ENCODE results near the gene ENOSF1. TPM values are rescaled to one million over a fixed set of nuclear protein-coding genes. Genes with fewer than 3 reads are reported as not detected.
A peak's percentile ranks its signal among the peaks of the same experiment; 100 is the strongest.

ENOSF1 gene
- total RNA-seq, 5 donors from 2014 or later (not counting 1 experiment from before 2014, with no cell fraction given): 70.8 to 97.6 (median 75.8) TPM

DNA sequence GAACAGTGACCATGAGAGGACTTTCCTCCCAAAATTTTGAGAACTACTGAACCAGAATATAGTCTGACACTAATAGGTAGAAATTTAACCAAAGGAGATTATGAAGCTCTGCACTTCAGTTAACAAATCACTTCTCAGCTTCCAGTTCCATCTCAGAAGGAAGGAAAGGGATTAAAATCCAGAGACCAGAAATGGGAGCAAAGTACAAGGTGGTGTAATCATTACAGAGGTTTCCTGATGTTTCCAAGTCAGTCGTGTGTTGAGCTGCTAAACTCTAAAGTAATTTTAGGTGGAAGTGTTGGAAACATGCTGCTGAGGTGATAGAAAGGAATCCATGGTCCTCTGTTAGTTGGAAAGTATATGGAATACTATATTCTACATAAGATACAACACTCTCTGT is 44.2 kb downstream of the ENOSF1 start:
- no peak for DNase-seq
- Mint-ChIP-seq H3K4me3 (no peak overlapping the region), H3K27me3 (no peaks in the 10 kb centered on the region), H3K36me3 (peaks cover 31% of the 10 kb centered on the region), H3K27ac (no peak overlapping the region), H3K9me3 (peaks cover 0 to 4% (median 4%) of the 10 kb centered on the region in 3 donors), H3K4me1 (no peaks in the 10 kb centered on the region)
- ATAC-seq (replicated peaks in 1 of 4): no peak
- no CpG with 5 or more reads among the region's 1 CpG for WGBS (ENCODE audit: insufficient coverage)
- H3K9me3 ChIP-seq: no peaks in the 10 kb centered on the region
- H3K27ac ChIP-seq (ENCODE audit: low read length): no peak overlapping the region
- no peak overlapping the region for H3K4me3 ChIP-seq (ENCODE audit: control insufficient read depth in 1 of 2, extremely low read depth in 1 of 2, low read length in 1 of 2)
- H3K4me1 ChIP-seq (ENCODE audit: control insufficient read depth in 1 of 2, extremely low read depth in 1 of 2, insufficient read depth in 2 of 2, low read length in 2 of 2): no peaks in the 10 kb centered on the region
- CTCF ChIA-PET: interaction anchor here in 1 of 2 donors (0.7 kb wide), 2 partner anchors 43 to 176 kb away, joined by 3 read pairs; no protein-coding TSS in a partner anchor
- H3K36me3 ChIP-seq (ENCODE audit: control insufficient read depth in 2 of 2, extremely low read depth in 1 of 2, insufficient read depth in 1 of 2, low read length in 1 of 2): peaks cover 7 to 23% of the 10 kb centered on the region in 2 donors
- no peaks in the 10 kb centered on the region for H3K27me3 ChIP-seq (replicated peaks in 1 of 2; ENCODE audit: control insufficient read depth in 2 of 2, extremely low read depth in 1 of 2, insufficient read depth in 2 of 2, low read length in 1 of 2)
- POLR2A ChIA-PET: interaction anchor here in 1 of 2 donors (1.1 kb wide), 1 partner anchor 13 kb away, joined by 4 read pairs; no protein-coding TSS in a partner anchor

DNA sequence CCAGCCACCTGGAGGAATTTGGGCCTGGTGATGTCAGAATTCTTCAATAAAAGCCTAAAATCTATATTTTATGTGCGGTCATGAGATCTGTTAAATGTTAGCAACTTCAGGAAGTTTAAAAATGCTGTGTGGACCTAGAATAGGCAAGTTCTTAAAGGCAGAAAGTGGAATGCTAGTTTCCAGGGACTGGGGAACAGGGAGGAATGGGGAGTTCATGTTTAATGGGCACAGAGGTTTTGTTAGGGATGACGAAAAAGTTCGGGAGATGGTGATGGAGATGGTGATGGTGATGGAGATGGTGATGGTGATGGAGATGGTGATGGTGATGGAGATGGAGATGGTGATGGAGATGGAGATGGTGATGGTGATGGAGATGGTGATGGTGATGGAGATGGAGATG is 45.8 kb downstream of the ENOSF1 start:
- H3K27ac Mint-ChIP-seq: no peak overlapping the region
- no peaks in the 10 kb centered on the region for H3K4me1 Mint-ChIP-seq
- ChIA-PET CTCF (no interaction called here), POLR2A (no interaction called here)
- no peaks in the 10 kb centered on the region for H3K27me3 Mint-ChIP-seq
- 97% methylated on average over 3 of the region's 3 CpGs for WGBS (ENCODE audit: insufficient coverage)
- Histone ChIP-seq H3K27ac (ENCODE audit: low read length) (no peak overlapping the region), H3K4me1 (ENCODE audit: control insufficient read depth in 1 of 2, extremely low read depth in 1 of 2, insufficient read depth in 2 of 2, low read length in 2 of 2) (no peaks in the 10 kb centered on the region), H3K36me3 (ENCODE audit: control insufficient read depth in 2 of 2, extremely low read depth in 1 of 2, insufficient read depth in 1 of 2, low read length in 1 of 2) (peaks cover 7 to 12% of the 10 kb centered on the region in 2 donors), H3K27me3 (replicated peaks in 1 of 2; ENCODE audit: control insufficient read depth in 2 of 2, extremely low read depth in 1 of 2, insufficient read depth in 2 of 2, low read length in 1 of 2) (peaks cover 0 to 3% of the 10 kb centered on the region in 2 experiments), H3K4me3 (ENCODE audit: control insufficient read depth in 1 of 2, extremely low read depth in 1 of 2, low read length in 1 of 2) (no peak overlapping the region), H3K9me3 (no peaks in the 10 kb centered on the region)
- peaks cover 0 to 6% (median 4%) of the 10 kb centered on the region in 3 donors for H3K9me3 Mint-ChIP-seq
- no peak overlapping the region for H3K4me3 Mint-ChIP-seq
- ATAC-seq (replicated peaks in 1 of 4) (no peak), DNase-seq (no peak)
- H3K36me3 Mint-ChIP-seq: peaks cover 25% of the 10 kb centered on the region

DNA sequence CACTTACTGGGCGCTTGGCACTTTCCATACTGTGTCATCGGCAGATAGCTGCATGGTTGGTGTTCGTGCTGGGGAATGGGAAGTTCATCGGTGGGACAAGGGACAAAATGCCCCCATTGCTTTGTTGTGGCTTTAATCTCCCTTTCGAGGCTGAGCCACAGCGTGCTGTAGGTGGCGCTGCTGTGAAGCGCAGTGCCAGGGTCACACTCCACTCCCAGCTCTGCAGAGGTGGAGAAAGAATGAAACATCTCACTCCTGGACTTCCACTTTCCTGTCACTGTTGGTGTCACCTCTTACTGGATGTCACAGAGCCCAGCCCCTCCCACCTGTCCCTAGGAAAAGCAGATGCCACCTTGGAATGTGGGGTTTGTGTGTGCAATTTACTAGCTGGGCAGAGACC is 46.3 kb downstream of the ENOSF1 start:
- H3K27ac Mint-ChIP-seq: no peak overlapping the region

DNA sequence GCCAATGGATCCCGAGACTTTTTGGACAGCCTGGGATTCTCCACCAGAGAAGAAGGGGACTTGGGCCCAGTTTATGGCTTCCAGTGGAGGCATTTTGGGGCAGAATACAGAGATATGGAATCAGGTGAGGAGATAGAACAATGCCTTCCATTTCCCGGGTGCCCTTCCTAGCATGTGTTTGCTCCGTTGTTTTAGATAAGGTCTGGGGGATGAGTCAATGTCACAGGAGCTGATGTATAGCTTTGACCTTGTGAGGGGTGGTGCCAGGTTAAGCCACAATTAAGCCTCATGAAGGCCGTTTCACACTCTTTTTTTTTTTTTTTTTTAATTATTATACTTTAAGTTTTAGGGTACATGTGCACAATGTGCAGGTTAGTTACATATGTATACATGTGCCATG is 50.2 kb downstream of the ENOSF1 start:
- Histone ChIP-seq H3K9me3 (no peaks in the 10 kb centered on the region), H3K4me3 (ENCODE audit: control insufficient read depth in 1 of 2, extremely low read depth in 1 of 2, low read length in 1 of 2) (no peak overlapping the region), H3K36me3 (ENCODE audit: control insufficient read depth in 2 of 2, extremely low read depth in 1 of 2, insufficient read depth in 1 of 2, low read length in 1 of 2) (no peaks in the 10 kb centered on the region), H3K27ac (ENCODE audit: low read length) (no peak overlapping the region), H3K4me1 (ENCODE audit: control insufficient read depth in 1 of 2, extremely low read depth in 1 of 2, insufficient read depth in 2 of 2, low read length in 2 of 2) (peaks cover 3 to 11% of the 10 kb centered on the region in 2 experiments), H3K27me3 (replicated peaks in 1 of 2; ENCODE audit: control insufficient read depth in 2 of 2, extremely low read depth in 1 of 2, insufficient read depth in 2 of 2, low read length in 1 of 2) (peaks cover 0 to 26% of the 10 kb centered on the region in 2 experiments)
- DNase-seq (no peak), ATAC-seq (replicated peaks in 1 of 4) (no peak)
- H3K27me3 Mint-ChIP-seq: peaks cover 10 to 16% of the 10 kb centered on the region in 2 donors
- POLR2A ChIA-PET: no interaction called here
- H3K36me3 Mint-ChIP-seq: no peaks in the 10 kb centered on the region
- H3K4me1 Mint-ChIP-seq: peaks cover 0 to 15% (median 12%) of the 10 kb centered on the region in 3 donors
- 100% methylated on average over 3 of the region's 4 CpGs for WGBS (ENCODE audit: insufficient coverage)
- peaks cover 0 to 6% (median 0%) of the 10 kb centered on the region in 3 donors for H3K9me3 Mint-ChIP-seq
- H3K4me3 Mint-ChIP-seq: no peak overlapping the region
- no peak overlapping the region for H3K27ac Mint-ChIP-seq
- CTCF ChIA-PET: no interaction called here

More for the DNA sequence above, 46.3 kb downstream of the ENOSF1 start:
- POLR2A ChIA-PET: no interaction called here
- Mint-ChIP-seq H3K27me3 (no peaks in the 10 kb centered on the region), H3K9me3 (peaks cover 0 to 9% (median 4%) of the 10 kb centered on the region in 3 donors), H3K4me3 (no peak overlapping the region), H3K36me3 (peaks cover 21% of the 10 kb centered on the region), H3K4me1 (no peaks in the 10 kb centered on the region)
- H3K4me1 ChIP-seq (ENCODE audit: control insufficient read depth in 1 of 2, extremely low read depth in 1 of 2, insufficient read depth in 2 of 2, low read length in 2 of 2): no peaks in the 10 kb centered on the region
- CTCF ChIA-PET: no interaction called here
- peaks cover 0 to 3% of the 10 kb centered on the region in 2 experiments for H3K27me3 ChIP-seq (replicated peaks in 1 of 2; ENCODE audit: control insufficient read depth in 2 of 2, extremely low read depth in 1 of 2, insufficient read depth in 2 of 2, low read length in 1 of 2)
- no peak for DNase-seq
- no peak overlapping the region for H3K27ac ChIP-seq (ENCODE audit: low read length)
- H3K4me3 ChIP-seq (ENCODE audit: control insufficient read depth in 1 of 2, extremely low read depth in 1 of 2, low read length in 1 of 2): no peak overlapping the region
- no peaks in the 10 kb centered on the region for H3K9me3 ChIP-seq
- peaks cover 7 to 9% of the 10 kb centered on the region in 2 donors for H3K36me3 ChIP-seq (ENCODE audit: control insufficient read depth in 2 of 2, extremely low read depth in 1 of 2, insufficient read depth in 1 of 2, low read length in 1 of 2)
- no peak for ATAC-seq (replicated peaks in 1 of 4)
- WGBS (ENCODE audit: insufficient coverage): 91% methylated on average over 5 of the region's 8 CpGs

DNA sequence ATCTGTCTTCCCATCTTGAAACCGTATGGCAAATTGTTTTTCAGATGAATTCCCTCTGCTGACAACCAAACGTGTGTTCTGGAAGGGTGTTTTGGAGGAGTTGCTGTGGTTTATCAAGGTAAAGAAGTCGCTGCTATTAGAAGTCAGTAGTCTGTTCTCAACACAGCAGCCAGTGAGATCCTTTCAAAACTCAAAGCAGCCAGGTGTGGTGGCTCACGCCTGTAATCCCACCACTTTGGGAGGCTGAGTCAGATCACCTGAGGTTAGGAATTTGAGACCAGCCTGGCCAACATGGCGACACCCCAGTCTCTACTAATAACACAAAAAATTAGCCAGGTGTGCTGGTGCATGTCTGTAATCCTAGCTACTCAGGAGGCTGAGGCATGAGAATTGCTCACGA is 52.8 kb downstream of the ENOSF1 start:
- 100% methylated on average over 3 of the region's 6 CpGs for WGBS (ENCODE audit: insufficient coverage)
- peaks cover 0 to 18% (median 15%) of the 10 kb centered on the region in 3 donors for H3K4me1 Mint-ChIP-seq
- DNase-seq: no peak
- POLR2A ChIA-PET: no interaction called here
- Histone ChIP-seq H3K27me3 (replicated peaks in 1 of 2; ENCODE audit: control insufficient read depth in 2 of 2, extremely low read depth in 1 of 2, insufficient read depth in 2 of 2, low read length in 1 of 2) (peaks cover 0 to 48% of the 10 kb centered on the region in 2 experiments), H3K9me3 (no peaks in the 10 kb centered on the region), H3K36me3 (ENCODE audit: control insufficient read depth in 2 of 2, extremely low read depth in 1 of 2, insufficient read depth in 1 of 2, low read length in 1 of 2) (no peaks in the 10 kb centered on the region), H3K27ac (ENCODE audit: low read length) (no peak overlapping the region), H3K4me1 (ENCODE audit: control insufficient read depth in 1 of 2, extremely low read depth in 1 of 2, insufficient read depth in 2 of 2, low read length in 2 of 2) (peaks cover 3 to 15% of the 10 kb centered on the region in 2 experiments), H3K4me3 (ENCODE audit: control insufficient read depth in 1 of 2, extremely low read depth in 1 of 2, low read length in 1 of 2) (no peak overlapping the region)
- no peak for ATAC-seq (replicated peaks in 1 of 4)
- H3K36me3 Mint-ChIP-seq: no peaks in the 10 kb centered on the region
- H3K27ac Mint-ChIP-seq: no peak overlapping the region
- H3K9me3 Mint-ChIP-seq: peaks cover 0 to 6% (median 0%) of the 10 kb centered on the region in 3 donors
- CTCF ChIA-PET: no interaction called here
- peak overlapping the region; percentile 75 to 85 (median 79) for H3K4me3 Mint-ChIP-seq
- H3K27me3 Mint-ChIP-seq: peaks cover 23 to 34% of the 10 kb centered on the region in 2 donors

DNA sequence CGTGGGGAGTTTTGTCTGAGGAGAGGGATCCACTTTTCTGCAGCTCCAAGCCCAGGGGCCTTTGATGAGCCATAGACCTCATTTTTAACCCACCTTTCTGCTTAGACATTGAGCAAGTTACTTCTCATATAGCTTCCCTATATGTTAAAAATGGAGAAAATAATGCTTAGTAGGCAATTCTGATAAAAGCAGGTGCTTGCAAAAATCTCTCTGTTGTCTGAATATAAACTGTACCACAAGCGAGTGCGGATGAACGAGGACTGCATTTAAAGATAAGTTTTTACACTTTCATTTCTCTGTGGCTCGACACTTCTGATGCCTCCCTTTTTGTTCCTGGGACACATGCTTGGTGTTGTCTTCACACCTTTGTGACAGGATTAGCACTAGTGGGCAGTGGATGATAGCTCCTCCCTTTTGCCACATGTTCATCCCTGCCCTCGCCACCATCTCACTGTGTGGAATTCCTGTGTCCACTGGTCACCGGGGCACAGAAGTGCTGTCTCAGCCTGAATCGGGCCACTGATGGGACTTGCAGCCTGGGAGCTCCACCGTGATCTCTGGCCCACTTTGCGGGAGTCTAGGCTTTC is 53.4 kb downstream of the ENOSF1 start:
- peaks cover 0 to 6% (median 0%) of the 10 kb centered on the region in 3 donors for H3K9me3 Mint-ChIP-seq
- H3K4me3 ChIP-seq (ENCODE audit: control insufficient read depth in 1 of 2, extremely low read depth in 1 of 2, low read length in 1 of 2): peak overlapping the region; percentile 57 to 86
- peak overlapping the region; percentile 75 to 85 (median 79) for H3K4me3 Mint-ChIP-seq
- ChIA-PET CTCF (no interaction called here), POLR2A (no interaction called here)
- WGBS (ENCODE audit: insufficient coverage): 69% methylated on average over 8 of the region's 10 CpGs
- no peak overlapping the region for H3K27ac ChIP-seq (ENCODE audit: low read length)
- no peak overlapping the region for H3K27ac Mint-ChIP-seq
- no peaks in the 10 kb centered on the region for H3K36me3 Mint-ChIP-seq
- peaks cover 28 to 34% of the 10 kb centered on the region in 2 donors for H3K27me3 Mint-ChIP-seq
- DNase-seq (no peak), ATAC-seq (replicated peaks in 1 of 4) (no peak)
- H3K4me1 Mint-ChIP-seq: peaks cover 0 to 18% (median 15%) of the 10 kb centered on the region in 3 donors
- H3K9me3 ChIP-seq: no peaks in the 10 kb centered on the region
- H3K36me3 ChIP-seq (ENCODE audit: control insufficient read depth in 2 of 2, extremely low read depth in 1 of 2, insufficient read depth in 1 of 2, low read length in 1 of 2): no peaks in the 10 kb centered on the region
- H3K27me3 ChIP-seq (replicated peaks in 1 of 2; ENCODE audit: control insufficient read depth in 2 of 2, extremely low read depth in 1 of 2, insufficient read depth in 2 of 2, low read length in 1 of 2): peaks cover 0 to 54% of the 10 kb centered on the region in 2 experiments
- peaks cover 3 to 15% of the 10 kb centered on the region in 2 experiments for H3K4me1 ChIP-seq (ENCODE audit: control insufficient read depth in 1 of 2, extremely low read depth in 1 of 2, insufficient read depth in 2 of 2, low read length in 2 of 2)

All from T-cell (primary cell).